Smooth muscle cell (in vitro differentiated cells): ENCODE measurements around the gene SIPA1. TPM values are rescaled to one million over a fixed set of nuclear protein-coding genes. Genes with fewer than 3 reads are reported as not detected.

Experiments
- DNase-seq: peaks from one replicate; lab custom pipeline; 2025; ENCODE audit not compliant: unreplicated experiment; lab: John Stamatoyannopoulos, UW
- H2AFZ ChIP-seq: fragments of 200-600 bp; sonication (generic); 2 replicates; pipeline ENCODE4 v1.6.0; 2016; ENCODE audit warnings: antibody characterized with exemption, low read depth, mild to moderate bottlenecking
- H3F3A ChIP-seq: fragments of 200-600 bp; sonication (generic); 2 replicates; pipeline ENCODE4 v1.6.0; 2017; ENCODE audit warnings: antibody characterized with exemption, low read depth
- H3K27ac ChIP-seq: fragments of 200-600 bp; sonication (generic); 2 replicates; pipeline ENCODE4 v1.5.1; 2016; ENCODE audit warnings: low read depth, mild to moderate bottlenecking
- H3K27me3 ChIP-seq: fragments of 200-600 bp; sonication (generic); 2 replicates; pipeline ENCODE4 v1.6.1; 2016; ENCODE audit warnings: low read depth, mild to moderate bottlenecking
- H3K36me3 ChIP-seq: fragments of 200-600 bp; sonication (generic); 2 replicates; pipeline ENCODE4 v1.5.1; 2016; ENCODE audit warnings: low read depth
- H3K4me1 ChIP-seq: fragments of 200-600 bp; sonication (generic); 2 replicates; pipeline ENCODE4 v1.5.1; 2016; ENCODE audit warnings: low read depth
- H3K4me2 ChIP-seq: fragments of 200-600 bp; sonication (generic); 2 replicates; pipeline ENCODE4 v1.6.0; 2016; ENCODE audit warnings: mild to moderate bottlenecking
- H3K4me3 ChIP-seq: fragments of 200-600 bp; sonication (generic); 2 replicates; pipeline ENCODE4 v1.5.1; 2016; ENCODE audit warnings: mild to moderate bottlenecking
- H3K79me2 ChIP-seq: fragments of 200-600 bp; sonication (generic); 2 replicates; pipeline ENCODE4 v1.6.0; 2016; ENCODE audit warnings: low read depth, mild to moderate bottlenecking
- H3K9ac ChIP-seq: fragments of 200-600 bp; sonication (generic); 2 replicates; pipeline ENCODE4 v1.6.0; 2016; ENCODE audit warnings: low read depth
- H3K9me3 ChIP-seq: fragments of 200-600 bp; sonication (generic); replicated peaks from 2 replicates; pipeline ENCODE4 v1.5.1; 2016; ENCODE audit warnings: low read depth
- H4K20me1 ChIP-seq: fragments of 200-600 bp; sonication (generic); 2 replicates; pipeline ENCODE4 v1.6.0; 2016; ENCODE audit warnings: low read depth
- WGBS: methylation state at CpG from one replicate; pipeline ENCODE4 v1.1.7; 2016; ENCODE audit warnings: low lambda C conversion rate; 5-methylcytosine and 5-hydroxymethylcytosine counted together
- polyA plus RNA-seq: library from polyadenylated mRNA; unstranded; fragments of >200 nt; fragmentation: Nextera tagmentation; extraction: Ambion mirVana; gene quantifications from 2 replicates; pipeline ENCODE4 v1.2.1, GENCODE V29; 2016
- total RNA-seq: library from RNA; depleted of rRNA; stranded (reverse); fragments of >200 nt; gene quantifications from 2 replicates; pipeline ENCODE4 v1.2.3, GENCODE V29; 2014
- TF ChIP-seq, protein P1 (sequence below): fragments of 200-600 bp; sonication (generic); IDR thresholded peaks from 2 replicates; pipeline ENCODE4 v1.5.1; 2017; ENCODE audit warnings: borderline replicate concordance, mild to moderate bottlenecking, antibody characterized with exemption; ENCODE audit not compliant: insufficient read depth, poor library complexity, severe bottlenecking

Gene SIPA1
- total and polyA plus RNA-seq, 2 experiments from 2014 or later = 9.8 to 67.6 TPM

DNA sequence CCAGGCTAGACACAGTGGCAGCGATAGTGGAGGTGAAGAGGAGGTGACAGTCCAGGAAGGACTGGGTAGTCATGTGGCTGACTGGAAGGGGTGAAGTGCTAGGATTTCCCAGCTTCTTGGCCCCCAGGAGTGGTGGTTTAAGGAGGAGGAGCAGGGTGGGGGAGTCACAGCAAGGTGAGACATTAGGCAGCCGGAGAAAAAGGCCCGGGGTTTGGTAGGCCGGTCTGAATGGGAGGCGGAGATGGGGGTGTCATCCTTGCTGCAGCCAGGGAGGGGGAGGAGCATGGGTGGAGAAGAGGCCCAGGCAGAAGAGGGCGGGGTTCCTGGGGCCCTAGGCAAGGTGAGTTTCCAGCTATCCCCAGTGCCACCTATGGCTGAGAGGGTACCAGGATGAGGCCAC is 6.1 kb downstream of the SIPA1 start:
- no peaks in the 10 kb centered on the region for H3K79me2 ChIP-seq
- no peak overlapping the region for H3K9ac ChIP-seq
- no peaks in the 10 kb centered on the region for H3K9me3 ChIP-seq
- no peaks in the 10 kb centered on the region for H3K27me3 ChIP-seq
- 65% methylated on average over 6 of the region's 6 CpGs for WGBS
- TF ChIP-seq, protein P1, sequence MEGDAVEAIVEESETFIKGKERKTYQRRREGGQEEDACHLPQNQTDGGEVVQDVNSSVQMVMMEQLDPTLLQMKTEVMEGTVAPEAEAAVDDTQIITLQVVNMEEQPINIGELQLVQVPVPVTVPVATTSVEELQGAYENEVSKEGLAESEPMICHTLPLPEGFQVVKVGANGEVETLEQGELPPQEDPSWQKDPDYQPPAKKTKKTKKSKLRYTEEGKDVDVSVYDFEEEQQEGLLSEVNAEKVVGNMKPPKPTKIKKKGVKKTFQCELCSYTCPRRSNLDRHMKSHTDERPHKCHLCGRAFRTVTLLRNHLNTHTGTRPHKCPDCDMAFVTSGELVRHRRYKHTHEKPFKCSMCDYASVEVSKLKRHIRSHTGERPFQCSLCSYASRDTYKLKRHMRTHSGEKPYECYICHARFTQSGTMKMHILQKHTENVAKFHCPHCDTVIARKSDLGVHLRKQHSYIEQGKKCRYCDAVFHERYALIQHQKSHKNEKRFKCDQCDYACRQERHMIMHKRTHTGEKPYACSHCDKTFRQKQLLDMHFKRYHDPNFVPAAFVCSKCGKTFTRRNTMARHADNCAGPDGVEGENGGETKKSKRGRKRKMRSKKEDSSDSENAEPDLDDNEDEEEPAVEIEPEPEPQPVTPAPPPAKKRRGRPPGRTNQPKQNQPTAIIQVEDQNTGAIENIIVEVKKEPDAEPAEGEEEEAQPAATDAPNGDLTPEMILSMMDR = no peak
- no peaks in the 10 kb centered on the region for H3K4me1 ChIP-seq
- H4K20me1 ChIP-seq = peaks cover under 1% of the 10 kb centered on the region
- no peak overlapping the region for H3K4me2 ChIP-seq
- H3K4me3 ChIP-seq = no peak overlapping the region
- H3K36me3 ChIP-seq = no peaks in the 10 kb centered on the region
- no peaks in the 10 kb centered on the region for H3F3A ChIP-seq
- DNase-seq = no peak
- H2AFZ ChIP-seq = no peak overlapping the region
- no peak overlapping the region for H3K27ac ChIP-seq

DNA sequence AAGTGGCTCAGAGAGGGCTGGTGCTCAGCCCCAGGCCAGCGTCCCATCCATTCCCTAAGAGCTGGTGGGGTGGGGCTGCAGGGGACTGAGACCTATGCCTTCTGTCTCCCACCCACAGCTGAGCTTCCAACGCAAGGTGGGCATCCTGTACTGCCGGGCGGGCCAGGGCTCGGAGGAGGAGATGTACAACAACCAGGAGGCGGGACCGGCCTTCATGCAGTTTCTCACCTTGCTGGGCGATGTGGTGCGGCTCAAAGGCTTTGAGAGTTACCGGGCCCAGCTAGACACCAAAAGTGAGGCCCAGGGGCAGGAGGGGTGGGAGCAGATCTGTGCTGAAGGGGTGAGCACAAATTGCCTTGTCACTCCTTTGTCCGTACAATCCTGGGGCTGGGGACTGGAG is 6.9 kb downstream of the SIPA1 start:
- Histone ChIP-seq H3K4me2 (no peak overlapping the region), H3K27me3 (no peaks in the 10 kb centered on the region), H3K4me3 (no peak overlapping the region), H2AFZ (no peak overlapping the region), H3F3A (no peaks in the 10 kb centered on the region), H4K20me1 (no peaks in the 10 kb centered on the region), H3K9ac (no peak overlapping the region), H3K9me3 (no peaks in the 10 kb centered on the region), H3K36me3 (no peaks in the 10 kb centered on the region), H3K27ac (no peak overlapping the region), H3K79me2 (no peaks in the 10 kb centered on the region), H3K4me1 (no peaks in the 10 kb centered on the region)
- 85% methylated on average over 11 of the region's 11 CpGs for WGBS
- TF ChIP-seq, protein P1 = no peak
- DNase-seq = no peak

DNA sequence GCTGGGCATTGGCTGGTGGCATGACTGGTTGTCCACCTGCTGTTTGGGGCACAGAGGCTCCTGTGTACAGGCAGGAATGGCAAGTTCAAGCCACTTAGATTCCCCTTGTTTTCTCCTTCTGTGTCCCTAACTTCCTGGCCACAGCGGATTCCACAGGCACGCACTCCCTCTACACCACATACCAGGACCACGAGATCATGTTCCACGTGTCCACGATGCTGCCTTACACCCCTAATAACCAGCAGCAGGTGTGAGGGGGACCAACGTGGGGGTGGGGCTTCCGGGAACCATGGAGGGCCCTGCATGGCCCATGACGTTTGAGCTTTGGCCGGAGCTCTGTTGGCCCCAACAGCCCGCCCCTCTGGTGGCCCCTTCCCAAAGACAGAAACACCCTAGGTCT is 7.8 kb downstream of the SIPA1 start:
- no peak overlapping the region for H2AFZ ChIP-seq
- no peaks in the 10 kb centered on the region for H3K4me1 ChIP-seq
- TF ChIP-seq, protein P1 = no peak
- no peaks in the 10 kb centered on the region for H3K79me2 ChIP-seq
- no peak overlapping the region for H3K4me3 ChIP-seq
- H4K20me1 ChIP-seq = no peaks in the 10 kb centered on the region
- WGBS = 75% methylated on average over 10 of the region's 10 CpGs
- H3K27ac ChIP-seq = no peak overlapping the region
- DNase-seq = no peak
- H3K4me2 ChIP-seq = no peak overlapping the region
- no peaks in the 10 kb centered on the region for H3K9me3 ChIP-seq
- no peaks in the 10 kb centered on the region for H3K27me3 ChIP-seq
- no peaks in the 10 kb centered on the region for H3K36me3 ChIP-seq
- peaks cover under 1% of the 10 kb centered on the region for H3F3A ChIP-seq
- no peak overlapping the region for H3K9ac ChIP-seq

DNA sequence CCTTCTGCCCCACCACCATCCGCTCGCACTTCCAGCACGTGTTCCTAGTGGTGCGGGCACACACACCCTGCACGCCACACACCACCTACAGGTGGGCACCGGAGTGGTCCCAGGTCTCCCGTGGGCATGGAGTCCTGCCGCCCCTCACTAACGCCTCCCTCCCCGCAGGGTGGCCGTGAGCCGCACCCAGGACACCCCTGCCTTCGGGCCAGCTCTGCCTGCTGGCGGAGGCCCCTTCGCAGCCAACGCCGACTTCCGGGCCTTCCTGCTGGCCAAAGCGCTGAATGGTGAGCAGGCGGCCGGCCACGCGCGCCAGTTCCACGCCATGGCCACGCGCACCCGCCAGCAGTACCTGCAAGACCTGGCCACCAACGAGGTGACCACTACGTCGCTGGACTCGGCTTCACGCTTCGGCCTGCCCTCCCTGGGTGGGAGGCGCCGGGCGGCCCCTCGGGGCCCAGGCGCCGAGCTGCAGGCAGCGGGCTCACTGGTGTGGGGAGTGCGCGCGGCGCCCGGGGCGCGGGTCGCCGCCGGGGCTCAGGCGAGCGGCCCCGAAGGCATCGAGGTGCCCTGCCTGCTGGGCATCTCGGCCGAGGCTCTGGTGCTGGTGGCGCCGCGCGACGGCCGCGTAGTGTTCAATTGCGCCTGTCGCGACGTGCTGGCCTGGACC is 8.5 kb downstream of the SIPA1 start:
- H3K79me2 ChIP-seq = no peaks in the 10 kb centered on the region
- H3K4me2 ChIP-seq = peak overlapping the region; percentile 83
- no peak overlapping the region for H2AFZ ChIP-seq
- DNase-seq = no peak
- H3K36me3 ChIP-seq = no peaks in the 10 kb centered on the region
- H3K4me3 ChIP-seq = no peak overlapping the region
- H3K9ac ChIP-seq = no peak overlapping the region
- TF ChIP-seq, protein P1 = no peak
- H3K9me3 ChIP-seq = no peaks in the 10 kb centered on the region
- no peaks in the 10 kb centered on the region for H3K4me1 ChIP-seq
- no peaks in the 10 kb centered on the region for H3K27me3 ChIP-seq
- H3K27ac ChIP-seq = no peak overlapping the region
- H4K20me1 ChIP-seq = no peaks in the 10 kb centered on the region
- 88% methylated on average over 65 of the region's 68 CpGs for WGBS
- H3F3A ChIP-seq = peaks cover 7% of the 10 kb centered on the region
